Mesenchymal stem cell (in vitro differentiated cells and primary cell): ENCODE results near the gene ZNF316.

ENCODE experiments used
- DNase-seq: peaks from one replicate; pipeline ENCODE4 v3.0.0-alpha.2; 2013
- H2AFZ ChIP-seq: one replicate; pipeline ENCODE4 v1.6.1; 2013; ENCODE audit warnings: low read depth, mild to moderate bottlenecking, control low read depth, inconsistent platforms, low read length, moderate library complexity
- H2AK5ac ChIP-seq: 2 replicates; pipeline ENCODE4 v1.6.1; 2013; ENCODE audit warnings: low read length, moderate library complexity, mild to moderate bottlenecking, inconsistent platforms; ENCODE audit not compliant: severe bottlenecking
- H2BK120ac ChIP-seq: one replicate; pipeline ENCODE4 v1.6.1; 2013; ENCODE audit warnings: low read depth, mild to moderate bottlenecking, inconsistent platforms, low read length, moderate library complexity
- H2BK12ac ChIP-seq, 2 experiments: one replicate each; pipeline ENCODE4 v1.6.1; 2013; ENCODE audit warnings: inconsistent platforms in 2 of 2, low read length in 2 of 2, mild to moderate bottlenecking in 2 of 2, moderate library complexity in 2 of 2, control low read depth in 1 of 2
- H2BK15ac ChIP-seq: one replicate; pipeline ENCODE4 v1.6.1; 2013; ENCODE audit warnings: mild to moderate bottlenecking, low read depth, inconsistent platforms; ENCODE audit not compliant: poor library complexity, severe bottlenecking
- H2BK5ac ChIP-seq: 2 replicates; pipeline ENCODE4 v1.6.1; 2013; ENCODE audit warnings: low read depth, mild to moderate bottlenecking, low read length, control low read depth, inconsistent platforms; ENCODE audit not compliant: poor library complexity, severe bottlenecking
- H3K14ac ChIP-seq, 2 experiments: one replicate each; pipeline ENCODE4 v1.6.1; 2013; ENCODE audit warnings: inconsistent platforms in 2 of 2, low read length in 2 of 2, control low read depth in 1 of 2, mild to moderate bottlenecking in 1 of 2, moderate library complexity in 1 of 2
- H3K18ac ChIP-seq, 2 experiments: one replicate each; pipeline ENCODE4 v1.6.1; 2013; ENCODE audit warnings: inconsistent platforms in 2 of 2, low read length in 2 of 2, control low read depth in 1 of 2, low read depth in 1 of 2, mild to moderate bottlenecking in 1 of 2
- H3K23ac ChIP-seq, 2 experiments: one replicate each; pipeline ENCODE4 v1.6.1; 2013; ENCODE audit warnings: inconsistent platforms in 2 of 2, low read length in 2 of 2, mild to moderate bottlenecking in 2 of 2, moderate library complexity in 2 of 2, control low read depth in 1 of 2
- H3K27ac ChIP-seq: 2 replicates; pipeline ENCODE4 v1.5.1; 2013; ENCODE audit warnings: mild to moderate bottlenecking, moderate library complexity, low read length, control low read depth, inconsistent platforms; ENCODE audit not compliant: poor library complexity, severe bottlenecking
- H3K27me3 ChIP-seq, 2 experiments: 2 replicates each; pipeline versions ENCODE4 v1.6.1 to v1.7.0; 2013; ENCODE audit warnings: low read length in 2 of 2, mild to moderate bottlenecking in 2 of 2, moderate library complexity in 2 of 2, control low read depth in 1 of 2, inconsistent platforms in 1 of 2; ENCODE audit not compliant: control insufficient read depth in 1 of 2, insufficient read depth in 1 of 2
- H3K36me3 ChIP-seq, 2 experiments: 2 replicates each; pipeline versions ENCODE4 v1.6.1 to v1.7.0; 2013; ENCODE audit warnings: low read length in 2 of 2, control low read depth in 1 of 2, inconsistent platforms in 1 of 2, low read depth in 1 of 2, mild to moderate bottlenecking in 1 of 2; ENCODE audit not compliant: insufficient read depth in 2 of 2, control insufficient read depth in 1 of 2
- H3K4ac ChIP-seq, 2 experiments: one replicate each; pipeline ENCODE4 v1.6.1; 2013; ENCODE audit warnings: inconsistent platforms in 2 of 2, low read length in 2 of 2, mild to moderate bottlenecking in 2 of 2, moderate library complexity in 2 of 2, control low read depth in 1 of 2, low read depth in 1 of 2
- H3K4me1 ChIP-seq: 2 replicates; pipeline ENCODE4 v1.6.1; 2013; ENCODE audit warnings: low read depth, low read length, control low read depth; ENCODE audit not compliant: control insufficient read depth, insufficient read depth
- H3K4me2 ChIP-seq: 2 replicates; pipeline ENCODE4 v1.6.1; 2013; ENCODE audit warnings: low read length, mild to moderate bottlenecking, inconsistent platforms; ENCODE audit not compliant: poor library complexity, severe bottlenecking
- H3K4me3 ChIP-seq, 2 experiments: 2 replicates each; pipeline versions ENCODE4 v1.5.1 to v1.7.0; 2013; ENCODE audit warnings: low read length in 2 of 2, mild to moderate bottlenecking in 2 of 2, control low read depth in 1 of 2, low read depth in 1 of 2; ENCODE audit not compliant: insufficient read depth in 1 of 2
- H3K79me1 ChIP-seq: replicated peaks from 2 replicates; pipeline ENCODE4 v1.6.1; 2013; ENCODE audit warnings: mild to moderate bottlenecking, control low read depth, low read length, inconsistent platforms; ENCODE audit not compliant: poor library complexity, severe bottlenecking
- H3K9ac ChIP-seq: 2 replicates; pipeline ENCODE4 v1.7.0; 2013; ENCODE audit warnings: mild to moderate bottlenecking, low read length, moderate library complexity
- H3K9me3 ChIP-seq: 2 replicates; pipeline ENCODE4 v1.7.0; 2013; ENCODE audit warnings: mild to moderate bottlenecking, low read length; ENCODE audit not compliant: control insufficient read depth
- H4K8ac ChIP-seq: one replicate; pipeline ENCODE4 v1.6.1; 2013; ENCODE audit warnings: inconsistent platforms, mild to moderate bottlenecking, low read length, moderate library complexity
- H4K91ac ChIP-seq: one replicate; pipeline ENCODE4 v1.6.1; 2013; ENCODE audit warnings: mild to moderate bottlenecking, low read length, inconsistent platforms
- WGBS: methylation state at CpG from one replicate; pipeline ENCODE4 v1.1.7; 2013; ENCODE audit warnings: mixed read lengths; 5-methylcytosine and 5-hydroxymethylcytosine counted together

The ZNF316 gene

DNA sequence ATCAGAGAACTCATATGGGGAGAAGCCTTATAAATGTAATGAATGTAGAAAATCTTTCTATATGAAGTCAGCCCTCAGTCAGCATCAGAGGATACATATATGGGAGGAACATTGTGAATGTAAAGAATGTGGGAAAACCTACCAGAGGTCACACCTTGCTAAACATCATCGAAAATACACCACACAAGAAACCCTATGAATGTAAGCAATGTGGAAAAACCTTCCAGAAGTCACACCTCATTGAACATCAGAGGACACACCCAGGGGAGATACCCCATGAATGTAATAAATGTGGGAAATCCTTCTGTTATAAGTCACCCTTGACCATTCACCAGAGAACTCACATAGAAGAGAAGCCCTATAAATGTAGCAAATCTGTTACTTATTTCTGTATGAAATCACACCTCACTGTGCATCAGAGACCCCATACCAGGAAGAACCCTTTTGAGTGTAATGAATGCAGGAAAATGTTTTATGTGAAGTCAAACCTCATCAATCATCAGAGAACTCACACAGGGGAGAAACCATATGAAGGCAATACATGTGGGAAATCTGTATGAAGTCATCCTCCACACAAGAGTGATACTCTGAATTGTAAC lies 38.8 kb downstream of the ZNF316 start:
- no peak overlapping the region for H4K91ac ChIP-seq
- no peak overlapping the region for H4K8ac ChIP-seq
- no peak overlapping the region for H2AK5ac ChIP-seq
- peaks cover 74% of the 10 kb centered on the region for H3K9me3 ChIP-seq
- no peak overlapping the region for H2BK5ac ChIP-seq
- H3K14ac ChIP-seq = no peak overlapping the region
- no peaks in the 10 kb centered on the region for H3K4me1 ChIP-seq
- H3K4me3 ChIP-seq = peak overlapping the region in 1 of 2 experiments; percentile 16
- H3K4ac ChIP-seq = no peak overlapping the region
- H3K18ac ChIP-seq = no peak overlapping the region
- H2BK15ac ChIP-seq = no peak overlapping the region
- WGBS = no CpG with 5 or more reads among the region's 1 CpG
- H3K36me3 ChIP-seq = no peaks in the 10 kb centered on the region
- no peak overlapping the region for H3K9ac ChIP-seq
- H2AFZ ChIP-seq = no peak overlapping the region
- no peaks in the 10 kb centered on the region for H3K79me1 ChIP-seq
- no peak overlapping the region for H3K23ac ChIP-seq
- no peak for DNase-seq
- no peak overlapping the region for H3K27ac ChIP-seq
- no peak overlapping the region for H2BK12ac ChIP-seq
- no peaks in the 10 kb centered on the region for H3K27me3 ChIP-seq
- H2BK120ac ChIP-seq = no peak overlapping the region
- H3K4me2 ChIP-seq = no peak overlapping the region

- Histone ChIP-seq H3K4ac (no peak overlapping the region), H3K4me2 (no peak overlapping the region), H3K27ac (no peak overlapping the region), H4K91ac (no peak overlapping the region), H2BK5ac (no peak overlapping the region), H2AFZ (no peak overlapping the region), H3K23ac (no peak overlapping the region), H3K4me3 (peak overlapping the region in 1 of 2 experiments; percentile 16), H2BK120ac (no peak overlapping the region), H2BK15ac (no peak overlapping the region), H3K9ac (no peak overlapping the region), H3K36me3 (peaks cover 9 to 13% of the 10 kb centered on the region in 2 experiments), H3K9me3 (peaks cover 90% of the 10 kb centered on the region), H3K79me1 (no peaks in the 10 kb centered on the region), H3K4me1 (no peaks in the 10 kb centered on the region), H4K8ac (no peak overlapping the region), H3K27me3 (no peaks in the 10 kb centered on the region), H2AK5ac (no peak overlapping the region), H2BK12ac (no peak overlapping the region), H3K18ac (no peak overlapping the region), H3K14ac (no peak overlapping the region)
- 69% methylated on average over 1 of the region's 1 CpG for WGBS
- DNase-seq = no peak
These were observed 43.0 kb downstream of the ZNF316 start for GRCh38 chr7:6680146-6680545.

- Histone ChIP-seq H2AK5ac (no peak overlapping the region), H3K4ac (no peak overlapping the region), H3K27ac (no peak overlapping the region), H3K14ac (no peak overlapping the region), H2BK12ac (no peak overlapping the region), H3K36me3 (peaks cover 43 to 99% of the 10 kb centered on the region in 2 experiments), H3K9me3 (peaks cover 100% of the 10 kb centered on the region), H3K27me3 (no peaks in the 10 kb centered on the region), H2AFZ (no peak overlapping the region), H3K4me1 (no peaks in the 10 kb centered on the region), H2BK15ac (no peak overlapping the region), H3K4me3 (peak overlapping the region in 1 of 2 experiments; percentile 67), H3K23ac (no peak overlapping the region), H3K18ac (no peak overlapping the region), H4K91ac (no peak overlapping the region), H2BK5ac (no peak overlapping the region), H4K8ac (no peak overlapping the region), H3K4me2 (no peak overlapping the region), H3K9ac (no peak overlapping the region), H3K79me1 (peaks cover 8% of the 10 kb centered on the region), H2BK120ac (no peak overlapping the region)
- DNase-seq = no peak
- whole genome bisulfite sequencing = no CpG with 5 or more reads among the region's 4 CpGs
These were observed 54.0 kb downstream of the ZNF316 start for GRCh38 chr7:6691103-6691502.

GRCh38 chr7:6691609-6692106 lies 54.5 kb downstream of the ZNF316 start:
- Histone ChIP-seq H3K9me3 (peaks cover 100% of the 10 kb centered on the region), H2AK5ac (no peak overlapping the region), H2AFZ (no peak overlapping the region), H3K4me2 (no peak overlapping the region), H4K8ac (no peak overlapping the region), H3K27me3 (no peaks in the 10 kb centered on the region), H3K79me1 (peaks cover 13% of the 10 kb centered on the region), H3K4ac (no peak overlapping the region), H3K18ac (no peak overlapping the region), H4K91ac (no peak overlapping the region), H2BK15ac (no peak overlapping the region), H3K4me1 (no peaks in the 10 kb centered on the region), H3K14ac (no peak overlapping the region), H2BK5ac (no peak overlapping the region), H3K36me3 (peaks cover 47 to 100% of the 10 kb centered on the region in 2 experiments), H3K4me3 (peak overlapping the region in 1 of 2 experiments; percentile 67), H2BK12ac (no peak overlapping the region), H3K23ac (no peak overlapping the region), H2BK120ac (no peak overlapping the region), H3K27ac (no peak overlapping the region), H3K9ac (no peak overlapping the region)
- DNase-seq = peak; percentile 44
- WGBS = 100% methylated on average over 1 of the region's 5 CpGs
